ENCODE data around the gene CRELD1. TPM values are rescaled to one million over a fixed set of nuclear protein-coding genes. Genes with fewer than 3 reads are reported as not detected.

CRELD1 gene, protein sequence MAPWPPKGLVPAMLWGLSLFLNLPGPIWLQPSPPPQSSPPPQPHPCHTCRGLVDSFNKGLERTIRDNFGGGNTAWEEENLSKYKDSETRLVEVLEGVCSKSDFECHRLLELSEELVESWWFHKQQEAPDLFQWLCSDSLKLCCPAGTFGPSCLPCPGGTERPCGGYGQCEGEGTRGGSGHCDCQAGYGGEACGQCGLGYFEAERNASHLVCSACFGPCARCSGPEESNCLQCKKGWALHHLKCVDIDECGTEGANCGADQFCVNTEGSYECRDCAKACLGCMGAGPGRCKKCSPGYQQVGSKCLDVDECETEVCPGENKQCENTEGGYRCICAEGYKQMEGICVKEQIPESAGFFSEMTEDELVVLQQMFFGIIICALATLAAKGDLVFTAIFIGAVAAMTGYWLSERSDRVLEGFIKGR
- 10 to 100 TPM; 10.8 to 17.0 (median 13.8) TPM for total RNA-seq

DNA sequence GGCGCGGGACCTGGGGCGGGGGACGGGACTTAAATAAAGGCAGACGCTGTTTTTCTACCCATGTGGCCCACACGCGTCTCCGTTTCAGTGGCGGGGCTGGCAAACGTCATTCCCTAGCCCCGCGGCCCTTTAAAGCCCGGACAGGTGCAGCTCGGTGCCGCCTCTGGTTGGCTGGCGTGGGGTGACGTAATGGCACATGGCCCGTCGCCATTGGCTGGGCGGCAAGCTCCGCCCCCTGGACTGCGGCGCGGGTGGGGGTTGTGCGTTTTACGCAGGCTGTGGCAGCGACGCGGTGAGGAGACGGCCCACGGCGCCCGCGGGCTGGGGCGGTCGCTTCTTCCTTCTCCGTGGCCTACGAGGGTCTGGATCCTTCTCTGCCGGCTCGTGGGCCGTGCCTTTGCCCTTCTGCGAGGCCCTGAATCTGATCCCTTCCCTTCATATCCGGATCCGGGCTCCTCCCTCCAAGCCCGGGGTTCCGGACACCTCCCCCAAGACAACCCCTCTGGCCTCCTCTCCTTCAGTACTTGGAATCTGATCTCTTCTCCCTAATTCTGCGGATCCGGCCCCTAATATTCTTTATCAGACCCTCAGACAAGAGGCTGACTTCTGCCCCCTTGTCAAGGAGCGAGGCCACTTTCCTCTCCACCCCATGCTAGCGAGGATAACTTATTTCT, at the start of gene CRELD1:
TSS of gene CRELD1 (plus strand) at position 274 of the 674 bp plus-strand sequence. CDS start 605 bp downstream, outside the sequence.
- DNase-seq: peak; percentile 78
- Histone ChIP-seq H3K27me3 (no peaks in the 10 kb centered on the region), H3K9me3 (no peaks in the 10 kb centered on the region), H3K4me1 (peaks cover 13 to 42% (median 29%) of the 10 kb centered on the region in 3 donors), H3K4me3 (peak within 1 kb of the TSS; percentile 59 to 91 (median 81)), H3K36me3 (peaks cover 7 to 60% (median 8%) of the 10 kb centered on the region in 3 donors), H3K27ac (peak within 1 kb of the TSS; percentile 95 to 99 (median 97))
- TF ChIP-seq POLR2A (IDR thresholded peaks at IDR 0.05): peak in 3 of 4 donors; percentile 44 to 89 (median 81)
- TF ChIP-seq, protein P1, sequence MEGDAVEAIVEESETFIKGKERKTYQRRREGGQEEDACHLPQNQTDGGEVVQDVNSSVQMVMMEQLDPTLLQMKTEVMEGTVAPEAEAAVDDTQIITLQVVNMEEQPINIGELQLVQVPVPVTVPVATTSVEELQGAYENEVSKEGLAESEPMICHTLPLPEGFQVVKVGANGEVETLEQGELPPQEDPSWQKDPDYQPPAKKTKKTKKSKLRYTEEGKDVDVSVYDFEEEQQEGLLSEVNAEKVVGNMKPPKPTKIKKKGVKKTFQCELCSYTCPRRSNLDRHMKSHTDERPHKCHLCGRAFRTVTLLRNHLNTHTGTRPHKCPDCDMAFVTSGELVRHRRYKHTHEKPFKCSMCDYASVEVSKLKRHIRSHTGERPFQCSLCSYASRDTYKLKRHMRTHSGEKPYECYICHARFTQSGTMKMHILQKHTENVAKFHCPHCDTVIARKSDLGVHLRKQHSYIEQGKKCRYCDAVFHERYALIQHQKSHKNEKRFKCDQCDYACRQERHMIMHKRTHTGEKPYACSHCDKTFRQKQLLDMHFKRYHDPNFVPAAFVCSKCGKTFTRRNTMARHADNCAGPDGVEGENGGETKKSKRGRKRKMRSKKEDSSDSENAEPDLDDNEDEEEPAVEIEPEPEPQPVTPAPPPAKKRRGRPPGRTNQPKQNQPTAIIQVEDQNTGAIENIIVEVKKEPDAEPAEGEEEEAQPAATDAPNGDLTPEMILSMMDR (IDR thresholded peaks at IDR 0.05): no peak
- intact Hi-C loops (cut with DNase I): loop anchor here (5.0 kb wide), 1 partner anchor 91 kb away; the partner anchor contains the start of gene RPUSD3
- 0 to 1% methylated on average over 10 to 12 of the region's 50 CpGs for WGBS, 2 donors

DNA sequence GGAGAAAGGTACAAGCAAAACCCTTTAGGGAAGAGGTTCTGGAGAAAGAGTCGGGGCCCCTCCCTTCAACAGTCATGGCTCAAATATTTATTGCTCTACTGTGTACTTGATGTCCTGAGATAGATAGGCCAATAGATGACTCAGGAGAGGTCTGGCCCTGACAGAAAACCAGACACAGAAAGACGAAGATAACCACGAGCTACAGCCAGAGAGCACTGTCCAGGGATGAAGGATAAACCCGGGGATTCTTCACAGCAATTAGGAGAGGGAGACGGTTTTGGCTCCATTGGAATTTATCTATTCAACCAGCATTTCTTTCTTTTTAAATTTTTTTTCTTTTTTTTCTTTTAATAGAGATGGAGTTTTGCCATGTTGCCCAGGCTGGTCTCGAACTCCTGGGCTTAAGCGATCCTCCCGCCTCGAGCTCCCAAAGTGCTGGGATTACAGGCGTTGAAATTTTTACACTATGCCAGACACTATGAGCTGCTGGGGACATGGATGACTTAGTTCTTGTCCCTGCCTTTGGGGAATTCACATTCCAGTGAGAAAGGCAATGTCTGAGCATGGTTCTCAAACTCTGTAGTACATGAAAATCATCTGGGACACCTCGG, 49.0 kb upstream of the CRELD1 start:
- intact Hi-C loops (cut with DNase I): no loop called here
- DNase-seq: no peak
- Histone ChIP-seq H3K27me3 (no peaks in the 10 kb centered on the region), H3K4me1 (peaks cover 0 to 13% (median 3%) of the 10 kb centered on the region in 3 donors), H3K4me3 (no peak overlapping the region), H3K9me3 (no peaks in the 10 kb centered on the region), H3K27ac (peak overlapping the region in 1 of 4 donors; percentile 25), H3K36me3 (no peaks in the 10 kb centered on the region)
- WGBS, 2 donors: 50 to 60% methylated on average over 11 of the region's 11 CpGs
- TF ChIP-seq POLR2A (IDR thresholded peaks at IDR 0.05): no peak
- TF ChIP-seq, protein P1 (IDR thresholded peaks at IDR 0.05): no peak

DNA sequence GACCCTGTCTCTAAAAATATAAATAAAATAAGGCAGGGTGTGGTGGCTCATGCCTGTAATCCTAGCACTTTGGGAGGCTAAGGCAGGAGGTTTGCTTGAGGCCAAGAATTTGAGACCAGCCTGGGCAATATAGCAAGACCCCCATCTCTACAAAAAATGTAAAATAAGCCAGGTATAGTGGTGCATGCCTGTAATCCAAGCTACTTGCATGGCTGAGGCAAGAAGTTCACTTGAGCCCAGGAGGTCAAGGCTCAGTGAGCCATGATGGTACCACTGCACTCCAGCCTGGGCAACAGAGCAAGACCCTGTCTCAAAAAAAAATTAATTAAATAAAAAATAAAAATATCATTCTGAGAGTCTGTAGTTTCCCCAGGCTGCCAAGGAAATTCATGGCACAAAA, 47.3 kb upstream of the CRELD1 start:
- Histone ChIP-seq H3K27me3 (no peaks in the 10 kb centered on the region), H3K36me3 (no peaks in the 10 kb centered on the region), H3K4me3 (no peak overlapping the region), H3K9me3 (no peaks in the 10 kb centered on the region), H3K27ac (no peak overlapping the region), H3K4me1 (peaks cover 4 to 23% (median 7%) of the 10 kb centered on the region in 3 donors)
- intact Hi-C loops (cut with DNase I): no loop called here
- no peak for TF ChIP-seq POLR2A (IDR thresholded peaks at IDR 0.05)
- TF ChIP-seq, protein P1 (IDR thresholded peaks at IDR 0.05): no peak
- no peak for DNase-seq

DNA sequence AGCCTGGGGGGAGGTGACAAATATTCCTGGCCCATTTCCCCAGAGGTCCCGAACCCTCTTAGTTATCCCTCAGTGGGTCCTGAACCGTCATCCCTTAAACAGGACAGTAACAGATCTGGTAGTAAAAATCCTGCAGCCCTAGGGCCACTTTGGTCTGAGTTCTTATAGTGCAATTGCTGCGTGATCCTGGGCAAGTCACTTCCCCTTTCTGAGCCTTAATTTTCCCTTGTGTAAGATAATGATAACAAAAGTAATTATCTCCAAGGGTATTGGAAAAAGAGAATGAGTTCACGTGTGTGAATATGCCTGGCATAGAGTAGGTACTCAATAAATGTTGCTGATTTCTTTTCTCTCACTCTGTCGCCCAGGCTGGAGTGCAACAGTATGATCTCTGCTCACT, 46.2 kb upstream of the CRELD1 start:
- Histone ChIP-seq H3K4me3 (no peak overlapping the region), H3K36me3 (peaks cover 0 to 7% (median 0%) of the 10 kb centered on the region in 3 donors), H3K27me3 (no peaks in the 10 kb centered on the region), H3K4me1 (peaks cover 10 to 35% (median 14%) of the 10 kb centered on the region in 3 donors), H3K27ac (no peak overlapping the region), H3K9me3 (no peaks in the 10 kb centered on the region)
- TF ChIP-seq, protein P1 (IDR thresholded peaks at IDR 0.05): no peak
- no peak for TF ChIP-seq POLR2A (IDR thresholded peaks at IDR 0.05)
- no peak for DNase-seq
- intact Hi-C loops (cut with DNase I): no loop called here
- WGBS, 2 donors: 83 to 84% methylated on average over 5 of the region's 5 CpGs

Data from esophagus squamous epithelium (tissue), 5 donors.